A549 (cell line): ENCODE data around the gene ARHGAP42. TPM values are rescaled to one million over a fixed set of nuclear protein-coding genes. Genes with fewer than 3 reads are reported as not detected.
A peak's percentile ranks its signal among the peaks of the same experiment; 100 is the strongest.

Experiments used
- ATAC-seq, 2 experiments: fragments of 200-7000 bp in 1 of 2; fragments of >200 bp in 1 of 2; cut with Nextera tagmentation in 1 of 2; cut with Tn5 transposase in 1 of 2; 3 replicates each; pipeline versions ENCODE4 v1.8.0 to v1.9.1; 2018 to 2020; ENCODE audit warnings: mild to moderate bottlenecking in 1 of 2, moderate library complexity in 1 of 2
- CTCF ChIA-PET: fragments of 300-600 bp; sonication (Branson Sonifier 250); formaldehyde crosslinking; extraction: SDS; loops from one replicate; lab custom pipeline; 2021; ENCODE audit warnings: antibody characterized with exemption, inconsistent platforms; lab: Yijun Ruan, JAX
- POLR2A ChIA-PET: fragments of 350-600 bp; formaldehyde crosslinking; extraction: SDS; loops from one replicate; lab custom pipeline; 2021; ENCODE audit warnings: antibody characterized with exemption, inconsistent platforms; lab: Yijun Ruan, JAX
- DNase-seq, 2 experiments: peaks; one replicate each; pipeline versions ENCODE4 v3.0.0 to v3.0.0-alpha.2; 2011 to 2016; ENCODE audit warnings: low read depth in 1 of 2, low spot score in 1 of 2
- FAIRE-seq: peaks from 2 replicates; lab custom pipeline; 2011; peaks lifted over from hg19 to GRCh38; lab: Jason Lieb, UNC
- H3K27ac ChIP-seq, 2 experiments: fragments of >200 bp; sonication (Bioruptor Twin); formaldehyde crosslinking; 3 replicates each; pipeline ENCODE4 v1.5.1; 2016 to 2017
- H3K4me1 ChIP-seq: fragments of >200 bp; sonication (Bioruptor Twin); formaldehyde crosslinking; 3 replicates; pipeline ENCODE4 v1.6.1; 2016
- H3K4me2 ChIP-seq: fragments of >200 bp; sonication (Bioruptor Twin); formaldehyde crosslinking; 3 replicates; pipeline ENCODE4 v1.6.1; 2016
- H3K4me3 ChIP-seq: fragments of >200 bp; sonication (Bioruptor Twin); formaldehyde crosslinking; 3 replicates; pipeline ENCODE4 v1.5.1; 2016
- H3K9me3 ChIP-seq: fragments of >200 bp; sonication (Bioruptor Twin); formaldehyde crosslinking; 3 replicates; pipeline ENCODE4 v1.6.1; 2016
- BHLHE40 ChIP-seq: IDR thresholded peaks from 2 replicates; pipeline ENCODE4 v1.6.1; 2012; ENCODE audit warnings: low read depth, low read length, inconsistent platforms
- CBX8 ChIP-seq: fragments of 200-600 bp; sonication (generic); IDR thresholded peaks from 2 replicates; pipeline ENCODE4 v1.6.1; 2016
- EHF ChIP-seq: fragments of 250-450 bp; sonication (Bioruptor Pico); IDR thresholded peaks from 2 replicates; pipeline ENCODE4 v1.5.0; 2020; ENCODE audit warnings: mild to moderate bottlenecking
- EP300 ChIP-seq, 2 experiments: fragments of >200 bp; sonication (Bioruptor Twin); formaldehyde crosslinking; IDR thresholded peaks; 2 replicates in 1 of 2; 3 replicates in 1 of 2; pipeline ENCODE4 v1.6.1; 2016 to 2017
- FOSB ChIP-seq: fragments of 250-450 bp; sonication (Bioruptor Pico); IDR thresholded peaks from 2 replicates; pipeline ENCODE4 v1.5.0; 2020; ENCODE audit warnings: mild to moderate bottlenecking, moderate library complexity
- FOSL2 ChIP-seq, 2 experiments: fragments of 450-650 bp in 1 of 2; fragments of >200 bp in 1 of 2; sonication (Bioruptor Twin) in 1 of 2; formaldehyde crosslinking; IDR thresholded peaks; 2 replicates each; pipeline versions ENCODE4 v1.5.0 to v1.6.1; 2016 to 2020; ENCODE audit warnings: mild to moderate bottlenecking in 1 of 2, moderate library complexity in 1 of 2
- HDAC2 ChIP-seq: fragments of 200-600 bp; sonication (generic); IDR thresholded peaks from 2 replicates; pipeline ENCODE4 v1.6.1; 2016
- HOXA7 ChIP-seq: fragments of 250-450 bp; sonication (Bioruptor Pico); IDR thresholded peaks from 2 replicates; pipeline ENCODE4 v1.5.0; 2020; ENCODE audit warnings: mild to moderate bottlenecking, moderate library complexity
- HOXB5 ChIP-seq: fragments of 250-450 bp; sonication (Bioruptor Pico); IDR thresholded peaks from 2 replicates; pipeline ENCODE4 v1.5.0; 2020; ENCODE audit warnings: mild to moderate bottlenecking, moderate library complexity
- JUNB ChIP-seq: fragments of >200 bp; sonication (Bioruptor Twin); formaldehyde crosslinking; IDR thresholded peaks from 2 replicates; pipeline ENCODE4 v1.6.1; 2016
- MAFK ChIP-seq: fragments of 450-650 bp; IDR thresholded peaks from 2 replicates; pipeline ENCODE4 v1.6.1; 2014; ENCODE audit not compliant: partially characterized antibody
- MYC ChIP-seq: IDR thresholded peaks from 2 replicates; pipeline ENCODE4 v1.6.1; 2012; ENCODE audit warnings: mild to moderate bottlenecking, inconsistent platforms, low read length, improper control_type of control experiment, borderline replicate concordance
- PHF8 ChIP-seq: fragments of 200-600 bp; sonication (generic); IDR thresholded peaks from 2 replicates; pipeline ENCODE4 v1.6.1; 2016; ENCODE audit warnings: low read depth, mild to moderate bottlenecking, antibody characterized with exemption, moderate library complexity, borderline replicate concordance
- POLR2AphosphoS2 ChIP-seq: conservative IDR thresholded peaks from 2 replicates; pipeline ENCODE4 v1.6.1; 2012; ENCODE audit warnings: low read length, improper control_type of control experiment, inconsistent platforms
- RARB ChIP-seq: fragments of 250-450 bp; sonication (Bioruptor Pico); IDR thresholded peaks from 2 replicates; pipeline ENCODE4 v1.8.0; 2021; ENCODE audit warnings: mild to moderate bottlenecking, moderate library complexity
- SREBF2 ChIP-seq: fragments of 450-650 bp; IDR thresholded peaks from 2 replicates; pipeline ENCODE4 v1.6.1; 2014; ENCODE audit warnings: mild to moderate bottlenecking, moderate library complexity
- TP53 ChIP-seq: fragments of 250-450 bp; sonication (Bioruptor Pico); IDR thresholded peaks from 2 replicates; pipeline ENCODE4 v1.5.0; 2021; ENCODE audit warnings: mild to moderate bottlenecking, moderate library complexity
- ZC3H11A ChIP-seq: fragments of 450-650 bp; IDR thresholded peaks from 2 replicates; pipeline ENCODE4 v1.6.1; 2014; ENCODE audit warnings: antibody characterized with exemption, mild to moderate bottlenecking
- ZFP36 ChIP-seq: fragments of 450-650 bp; IDR thresholded peaks from 2 replicates; pipeline ENCODE4 v1.6.1; 2014; ENCODE audit warnings: borderline replicate concordance; ENCODE audit not compliant: partially characterized antibody
- WGBS: methylation state at CpG from one replicate; pipeline ENCODE4 v1.1.6; 2017; ENCODE audit errors: missing lambda C conversion rate; 5-methylcytosine and 5-hydroxymethylcytosine counted together
- polyA plus RNA-seq, 4 experiments: library from polyadenylated mRNA; depleted of rRNA in 3 of 4; stranded (reverse); fragments of >200 nt; fragmentation: RNase III in 1 of 4; extraction: RNeasy Plus Mini Kit Qiagen cat#74134 plus additional on column Dnase treatment in 1 of 4; gene quantifications; 2 replicates in 3 of 4; 3 replicates in 1 of 4; pipeline ENCODE4 v1.2.3, GENCODE V29; 2011 to 2017
- TF ChIP-seq, protein P1 (sequence below): fragments of 450-650 bp; IDR thresholded peaks from 2 replicates; pipeline ENCODE4 v1.6.1; 2014; ENCODE audit warnings: antibody characterized with exemption
- TF ChIP-seq, protein P2 (sequence below): IDR thresholded peaks from 2 replicates; pipeline ENCODE4 v1.6.1; 2012
- TF ChIP-seq, protein P3 (sequence below): IDR thresholded peaks from 2 replicates; pipeline ENCODE4 v1.6.1; 2012
- TF ChIP-seq, protein P4 (sequence below): fragments of 250-450 bp; sonication (Bioruptor Pico); IDR thresholded peaks from 2 replicates; pipeline ENCODE4 v1.5.0; 2020; ENCODE audit warnings: low read depth, mild to moderate bottlenecking, moderate library complexity
- TF ChIP-seq, protein P5 (sequence below): fragments of >200 bp; sonication (Bioruptor Twin); formaldehyde crosslinking; IDR thresholded peaks from 3 replicates; pipeline ENCODE4 v1.5.1; 2016
- TF ChIP-seq, protein P6 (sequence below): fragments of 250-450 bp; sonication (Bioruptor Pico); IDR thresholded peaks from 2 replicates; pipeline ENCODE4 v1.5.0; 2021; ENCODE audit warnings: mild to moderate bottlenecking, moderate library complexity, borderline replicate concordance

Gene ARHGAP42
- polyA plus RNA-seq, 2 of the 4 experiments (the other 2 are of a cell fraction): 5.1 to 17.0 TPM

DNA sequence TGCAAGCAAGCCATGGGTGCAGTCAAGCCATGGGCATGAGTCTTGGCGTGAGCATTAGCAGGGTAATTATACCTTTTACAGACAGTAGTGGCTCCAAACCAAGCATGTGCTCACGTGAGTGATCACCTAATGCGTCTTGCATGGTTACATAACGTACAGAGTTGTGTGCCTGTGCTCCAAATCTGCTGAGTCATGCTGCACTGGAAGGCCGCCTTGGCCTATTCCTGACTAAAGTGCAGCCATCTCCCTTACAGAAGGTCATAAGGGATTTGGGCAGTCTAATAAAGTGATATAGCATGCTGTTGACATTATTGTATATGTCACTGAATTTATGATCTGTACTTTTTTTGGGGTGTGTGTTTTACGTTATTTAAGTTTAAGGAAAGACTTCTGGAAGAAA is 102.4 kb downstream of the ARHGAP42 start (continued):
- TF ChIP-seq, protein P1, sequence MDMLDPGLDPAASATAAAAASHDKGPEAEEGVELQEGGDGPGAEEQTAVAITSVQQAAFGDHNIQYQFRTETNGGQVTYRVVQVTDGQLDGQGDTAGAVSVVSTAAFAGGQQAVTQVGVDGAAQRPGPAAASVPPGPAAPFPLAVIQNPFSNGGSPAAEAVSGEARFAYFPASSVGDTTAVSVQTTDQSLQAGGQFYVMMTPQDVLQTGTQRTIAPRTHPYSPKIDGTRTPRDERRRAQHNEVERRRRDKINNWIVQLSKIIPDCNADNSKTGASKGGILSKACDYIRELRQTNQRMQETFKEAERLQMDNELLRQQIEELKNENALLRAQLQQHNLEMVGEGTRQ: no peak
- no peak for TF ChIP-seq ZFP36
- peak; percentile 81 for TF ChIP-seq EHF (CRISPR knock-in tag)
- TF ChIP-seq TP53 (CRISPR knock-in tag): no peak
- 0 out of 2 replicates have a peak, but pooled peaks have one; percentile 30 for TF ChIP-seq FOSB (CRISPR knock-in tag)
- TF ChIP-seq, protein P2, sequence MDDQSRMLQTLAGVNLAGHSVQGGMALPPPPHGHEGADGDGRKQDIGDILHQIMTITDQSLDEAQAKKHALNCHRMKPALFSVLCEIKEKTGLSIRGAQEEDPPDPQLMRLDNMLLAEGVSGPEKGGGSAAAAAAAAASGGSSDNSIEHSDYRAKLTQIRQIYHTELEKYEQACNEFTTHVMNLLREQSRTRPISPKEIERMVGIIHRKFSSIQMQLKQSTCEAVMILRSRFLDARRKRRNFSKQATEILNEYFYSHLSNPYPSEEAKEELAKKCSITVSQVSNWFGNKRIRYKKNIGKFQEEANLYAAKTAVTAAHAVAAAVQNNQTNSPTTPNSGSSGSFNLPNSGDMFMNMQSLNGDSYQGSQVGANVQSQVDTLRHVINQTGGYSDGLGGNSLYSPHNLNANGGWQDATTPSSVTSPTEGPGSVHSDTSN: no peak
- no peak for TF ChIP-seq RARB
- TF ChIP-seq, protein P3, sequence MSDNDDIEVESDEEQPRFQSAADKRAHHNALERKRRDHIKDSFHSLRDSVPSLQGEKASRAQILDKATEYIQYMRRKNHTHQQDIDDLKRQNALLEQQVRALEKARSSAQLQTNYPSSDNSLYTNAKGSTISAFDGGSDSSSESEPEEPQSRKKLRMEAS: 0 out of 2 replicates have a peak, but pooled peaks have one; percentile 23
- TF ChIP-seq MYC: no peak
- TF ChIP-seq PHF8: no peak
- no peak for TF ChIP-seq ZC3H11A
- TF ChIP-seq HOXB5 (CRISPR knock-in tag): peak; percentile 73; the same call in 1 of the 2 replicates
- TF ChIP-seq, protein P4, sequence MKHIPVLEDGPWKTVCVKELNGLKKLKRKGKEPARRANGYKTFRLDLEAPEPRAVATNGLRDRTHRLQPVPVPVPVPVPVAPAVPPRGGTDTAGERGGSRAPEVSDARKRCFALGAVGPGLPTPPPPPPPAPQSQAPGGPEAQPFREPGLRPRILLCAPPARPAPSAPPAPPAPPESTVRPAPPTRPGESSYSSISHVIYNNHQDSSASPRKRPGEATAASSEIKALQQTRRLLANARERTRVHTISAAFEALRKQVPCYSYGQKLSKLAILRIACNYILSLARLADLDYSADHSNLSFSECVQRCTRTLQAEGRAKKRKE: peak; percentile 85; the same call in 1 of the 2 replicates
- no peak for TF ChIP-seq EP300 (IDR thresholded peaks at IDR 0.05)
- no peak for TF ChIP-seq HDAC2
- no peak for TF ChIP-seq POLR2AphosphoS2
- no peak for TF ChIP-seq CBX8
- peak; percentile 98 for TF ChIP-seq MAFK
- no peak for TF ChIP-seq SREBF2

DNA sequence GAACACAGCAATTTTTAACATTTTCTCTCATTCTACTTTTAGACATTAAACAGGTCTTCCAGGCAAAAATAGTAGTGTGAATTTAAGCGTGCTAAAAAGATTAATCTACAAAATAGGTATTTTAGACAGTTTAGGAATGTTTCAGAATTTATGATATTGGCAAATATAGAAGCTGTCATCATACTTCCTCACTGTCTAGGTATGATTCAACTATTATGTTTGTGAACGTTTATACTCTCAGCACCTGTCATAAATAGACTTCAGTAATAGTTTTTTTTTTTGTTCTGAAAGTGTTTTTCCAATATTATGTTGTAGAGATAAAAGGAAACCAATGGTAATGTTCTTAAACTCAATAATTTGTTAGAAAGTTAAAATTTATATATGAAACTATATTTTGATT is 103.0 kb downstream of the ARHGAP42 start:
- FAIRE-seq: no peak
- POLR2A ChIA-PET: no interaction called here
- H3K9me3 ChIP-seq: no peaks in the 10 kb centered on the region
- no peak for DNase-seq
- no peak overlapping the region for H3K4me3 ChIP-seq
- H3K27ac ChIP-seq: no peak overlapping the region; a peak in 1 of 6 replicates
- no peak for TF ChIP-seq JUNB
- no peak for TF ChIP-seq FOSL2 (IDR thresholded peaks at IDR 0.05)
- no peak for TF ChIP-seq FOSL2 (CRISPR knock-in tag; IDR thresholded peaks at IDR 0.05)
- no peak for TF ChIP-seq BHLHE40
- TF ChIP-seq, protein P5, sequence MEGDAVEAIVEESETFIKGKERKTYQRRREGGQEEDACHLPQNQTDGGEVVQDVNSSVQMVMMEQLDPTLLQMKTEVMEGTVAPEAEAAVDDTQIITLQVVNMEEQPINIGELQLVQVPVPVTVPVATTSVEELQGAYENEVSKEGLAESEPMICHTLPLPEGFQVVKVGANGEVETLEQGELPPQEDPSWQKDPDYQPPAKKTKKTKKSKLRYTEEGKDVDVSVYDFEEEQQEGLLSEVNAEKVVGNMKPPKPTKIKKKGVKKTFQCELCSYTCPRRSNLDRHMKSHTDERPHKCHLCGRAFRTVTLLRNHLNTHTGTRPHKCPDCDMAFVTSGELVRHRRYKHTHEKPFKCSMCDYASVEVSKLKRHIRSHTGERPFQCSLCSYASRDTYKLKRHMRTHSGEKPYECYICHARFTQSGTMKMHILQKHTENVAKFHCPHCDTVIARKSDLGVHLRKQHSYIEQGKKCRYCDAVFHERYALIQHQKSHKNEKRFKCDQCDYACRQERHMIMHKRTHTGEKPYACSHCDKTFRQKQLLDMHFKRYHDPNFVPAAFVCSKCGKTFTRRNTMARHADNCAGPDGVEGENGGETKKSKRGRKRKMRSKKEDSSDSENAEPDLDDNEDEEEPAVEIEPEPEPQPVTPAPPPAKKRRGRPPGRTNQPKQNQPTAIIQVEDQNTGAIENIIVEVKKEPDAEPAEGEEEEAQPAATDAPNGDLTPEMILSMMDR: no peak
- TF ChIP-seq, protein P6, sequence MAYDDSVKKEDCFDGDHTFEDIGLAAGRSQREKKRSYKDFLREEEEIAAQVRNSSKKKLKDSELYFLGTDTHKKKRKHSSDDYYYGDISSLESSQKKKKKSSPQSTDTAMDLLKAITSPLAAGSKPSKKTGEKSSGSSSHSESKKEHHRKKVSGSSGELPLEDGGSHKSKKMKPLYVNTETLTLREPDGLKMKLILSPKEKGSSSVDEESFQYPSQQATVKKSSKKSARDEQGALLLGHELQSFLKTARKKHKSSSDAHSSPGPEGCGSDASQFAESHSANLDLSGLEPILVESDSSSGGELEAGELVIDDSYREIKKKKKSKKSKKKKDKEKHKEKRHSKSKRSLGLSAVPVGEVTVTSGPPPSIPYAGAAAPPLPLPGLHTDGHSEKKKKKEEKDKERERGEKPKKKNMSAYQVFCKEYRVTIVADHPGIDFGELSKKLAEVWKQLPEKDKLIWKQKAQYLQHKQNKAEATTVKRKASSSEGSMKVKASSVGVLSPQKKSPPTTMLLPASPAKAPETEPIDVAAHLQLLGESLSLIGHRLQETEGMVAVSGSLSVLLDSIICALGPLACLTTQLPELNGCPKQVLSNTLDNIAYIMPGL: no peak
- no peak for TF ChIP-seq HOXA7 (CRISPR knock-in tag)
- WGBS: 28% methylated on average over 2 of the region's 2 CpGs
- CTCF ChIA-PET: no interaction called here
- H3K4me2 ChIP-seq: no peak overlapping the region
- ATAC-seq: no peak
- H3K4me1 ChIP-seq: peaks cover 45% of the 10 kb centered on the region
